Upper lobe of right lung (tissue), 1 donor: Measurements from ENCODE around the gene UQCRHL. TPM values are rescaled to one million over a fixed set of nuclear protein-coding genes. Genes with fewer than 3 reads are reported as not detected.
A peak's percentile ranks its signal among the peaks of the same experiment; 100 is the strongest.

Experiments
- ATAC-seq: fragments of 200-7000 bp; cut with Tn5 transposase; one replicate; pipeline ENCODE4 v1.9.1; 2020; ENCODE audit warnings: mild to moderate bottlenecking, moderate library complexity
- DNase-seq: peaks from one replicate; pipeline ENCODE4 v3.0.0-alpha.2; 2020
- H3K27ac ChIP-seq: fragments of 200-600 bp; one replicate; pipeline ENCODE4 v1.8.0; 2022
- H3K27me3 ChIP-seq: fragments of 200-600 bp; one replicate; pipeline ENCODE4 v1.8.0; 2022; ENCODE audit warnings: mild to moderate bottlenecking
- H3K36me3 ChIP-seq: fragments of 200-600 bp; one replicate; pipeline ENCODE4 v1.8.0; 2022
- H3K4me1 ChIP-seq: fragments of 200-600 bp; one replicate; pipeline ENCODE4 v1.8.0; 2022
- H3K4me3 ChIP-seq: fragments of 200-600 bp; one replicate; pipeline ENCODE4 v1.8.0; 2022; ENCODE audit warnings: mild to moderate bottlenecking
- H3K9me3 ChIP-seq: fragments of 200-600 bp; one replicate; pipeline ENCODE4 v1.8.0; 2022
- CTCF ChIP-seq: fragments of 200-600 bp; IDR thresholded peaks from one replicate; pipeline ENCODE4 v1.8.0; 2022; ENCODE audit warnings: antibody characterized with exemption
- intact Hi-C: fragments of 100-400 bp; cut with DNase I; formaldehyde crosslinking; loops from one replicate; pipeline ENCODE4 v1.11.0; 2022
- total RNA-seq: library from RNA; stranded (reverse); fragmentation: NEBNext Ultra II Directional; extraction: Animal tissue kit (Norgen Biotek cat#: 25700); gene quantifications from one replicate; pipeline ENCODE4 v1.2.1, GENCODE V29; 2021
- donor health status: DM: no; HTN: yes; CAD: no; lungs with severe emphysema.

The UQCRHL gene
- total RNA-seq, 1 donor from 2014 or later, result 0.93 TPM

GRCh38 chr1:15804060-15804459 is 3.4 kb downstream of the UQCRHL start:
- H3K27ac ChIP-seq, result no peak overlapping the region
- DNase-seq (no peak), ATAC-seq (no peak)
- no peak for TF ChIP-seq CTCF
- H3K9me3 ChIP-seq, result no peaks in the 10 kb centered on the region
- no peaks in the 10 kb centered on the region for H3K27me3 ChIP-seq
- no peaks in the 10 kb centered on the region for H3K36me3 ChIP-seq
- H3K4me3 ChIP-seq, result no peak overlapping the region
- intact Hi-C loops, result no loop called here
- H3K4me1 ChIP-seq, result peaks cover 19% of the 10 kb centered on the region

GRCh38 chr1:15803380-15803779 is 4.1 kb downstream of the UQCRHL start:
- peak; percentile 37 for TF ChIP-seq CTCF
- ATAC-seq, result no peak
- no peak overlapping the region for H3K4me3 ChIP-seq
- H3K27me3 ChIP-seq, result no peaks in the 10 kb centered on the region
- no peak for DNase-seq
- intact Hi-C loops, result no loop called here
- peaks cover 23% of the 10 kb centered on the region for H3K4me1 ChIP-seq
- no peaks in the 10 kb centered on the region for H3K36me3 ChIP-seq
- no peak overlapping the region for H3K27ac ChIP-seq
- H3K9me3 ChIP-seq, result no peaks in the 10 kb centered on the region

- Histone ChIP-seq H3K9me3 (no peaks in the 10 kb centered on the region), H3K36me3 (no peaks in the 10 kb centered on the region), H3K27ac (no peak overlapping the region), H3K4me1 (peaks cover 23% of the 10 kb centered on the region), H3K27me3 (no peaks in the 10 kb centered on the region), H3K4me3 (no peak overlapping the region)
- intact Hi-C loops, result no loop called here
- TF ChIP-seq CTCF, result no peak
- ATAC-seq (no peak), DNase-seq (no peak)
Measured at GRCh38 chr1:15802234-15802965, 5.0 kb downstream of the UQCRHL start.

GRCh38 chr1:15799928-15800835 is 7.3 kb downstream of the UQCRHL start:
- intact Hi-C loops, result no loop called here
- peak; percentile 76 for DNase-seq
- TF ChIP-seq CTCF, result no peak
- peak; percentile 76 for ATAC-seq
- Histone ChIP-seq H3K36me3 (no peaks in the 10 kb centered on the region), H3K9me3 (no peaks in the 10 kb centered on the region), H3K4me3 (no peak overlapping the region), H3K27ac (peak overlapping the region; percentile 63), H3K27me3 (no peaks in the 10 kb centered on the region), H3K4me1 (peaks cover 29% of the 10 kb centered on the region)

- peak; percentile 80 for DNase-seq
- no peak overlapping the region for H3K4me3 ChIP-seq
- intact Hi-C loops, result no loop called here
Measured at GRCh38 chr1:15799004-15799867, 8.2 kb downstream of the UQCRHL start.

More at GRCh38 chr1:15799004-15799867, 8.2 kb downstream of the UQCRHL start:
- H3K4me1 ChIP-seq, result peaks cover 29% of the 10 kb centered on the region
- no peaks in the 10 kb centered on the region for H3K9me3 ChIP-seq
- peak; percentile 82 for ATAC-seq
- no peak for TF ChIP-seq CTCF
- no peaks in the 10 kb centered on the region for H3K36me3 ChIP-seq
- H3K27me3 ChIP-seq, result no peaks in the 10 kb centered on the region
- H3K27ac ChIP-seq, result peak overlapping the region; percentile 63
